ENCODE data around the gene SMURF1.
A peak's percentile ranks its signal among the peaks of the same experiment; 100 is the strongest.

SMURF1 gene

GRCh38 chr7:99120916-99121315, 23.0 kb downstream of the SMURF1 start:
- Histone ChIP-seq H3K9me3 (ENCODE audit: control insufficient read depth in 2 of 2, low read length in 2 of 2) (no peaks in the 10 kb centered on the region), H3K9ac (ENCODE audit: low read length in 2 of 2) (no peak overlapping the region), H3K27me3 (ENCODE audit: control insufficient read depth in 1 of 2, insufficient read depth in 2 of 2, low read length in 2 of 2) (no peaks in the 10 kb centered on the region), H3K27ac (ENCODE audit: low read length) (peak overlapping the region; percentile 50), H3K4me3 (ENCODE audit: low read length in 2 of 2) (no peak overlapping the region), H3K36me3 (ENCODE audit: control insufficient read depth in 2 of 2, insufficient read depth in 2 of 2, low read length in 2 of 2) (no peaks in the 10 kb centered on the region), H3K4me1 (ENCODE audit: control insufficient read depth, insufficient read depth, low read length) (peaks cover 31% of the 10 kb centered on the region)

- no peaks in the 10 kb centered on the region for H3K9me3 ChIP-seq (ENCODE audit: control insufficient read depth in 2 of 2, low read length in 2 of 2)
- H3K4me1 ChIP-seq (ENCODE audit: control insufficient read depth, insufficient read depth, low read length): peaks cover 31% of the 10 kb centered on the region
- no peaks in the 10 kb centered on the region for H3K36me3 ChIP-seq (ENCODE audit: control insufficient read depth in 2 of 2, insufficient read depth in 2 of 2, low read length in 2 of 2)
- H3K27ac ChIP-seq (ENCODE audit: low read length): peak overlapping the region; percentile 50
- H3K4me3 ChIP-seq (ENCODE audit: low read length in 2 of 2): no peak overlapping the region
- no peak overlapping the region for H3K9ac ChIP-seq (ENCODE audit: low read length in 2 of 2)
- H3K27me3 ChIP-seq (ENCODE audit: control insufficient read depth in 1 of 2, insufficient read depth in 2 of 2, low read length in 2 of 2): no peaks in the 10 kb centered on the region
Measured at GRCh38 chr7:99120501-99120900, 23.4 kb downstream of the SMURF1 start.

DNA sequence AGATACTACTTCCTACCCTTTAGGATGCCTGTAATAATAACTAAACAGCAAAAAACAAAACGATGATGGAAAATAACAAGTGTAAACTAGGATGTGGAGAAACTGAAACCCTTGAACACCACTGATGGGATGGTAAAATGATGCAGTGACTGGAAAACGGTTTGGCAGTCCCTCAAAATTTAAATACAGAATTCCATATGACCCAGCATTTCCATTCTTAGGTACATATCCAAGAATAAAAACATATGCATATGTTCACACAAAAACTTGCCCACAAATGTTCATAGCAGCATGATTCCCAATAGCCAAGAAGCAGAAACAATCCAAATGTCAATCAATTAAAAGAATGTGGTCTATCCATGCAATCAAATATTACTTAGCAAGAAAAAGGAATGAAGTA, 25.8 kb downstream of the SMURF1 start:
- no peaks in the 10 kb centered on the region for H3K36me3 ChIP-seq (ENCODE audit: control insufficient read depth in 2 of 2, insufficient read depth in 2 of 2, low read length in 2 of 2)
- H3K9ac ChIP-seq (ENCODE audit: low read length in 2 of 2): no peak overlapping the region
- peaks cover 19% of the 10 kb centered on the region for H3K4me1 ChIP-seq (ENCODE audit: control insufficient read depth, insufficient read depth, low read length)
- no peak overlapping the region for H3K4me3 ChIP-seq (ENCODE audit: low read length in 2 of 2)
- H3K27me3 ChIP-seq (ENCODE audit: control insufficient read depth in 1 of 2, insufficient read depth in 2 of 2, low read length in 2 of 2): no peaks in the 10 kb centered on the region
- H3K9me3 ChIP-seq (ENCODE audit: control insufficient read depth in 2 of 2, low read length in 2 of 2): no peaks in the 10 kb centered on the region
- no peak overlapping the region for H3K27ac ChIP-seq (ENCODE audit: low read length)

- peaks cover 0 to 3% of the 10 kb centered on the region in 2 donors for H3K36me3 ChIP-seq (ENCODE audit: control insufficient read depth in 2 of 2, insufficient read depth in 2 of 2, low read length in 2 of 2)
- H3K4me1 ChIP-seq (ENCODE audit: control insufficient read depth, insufficient read depth, low read length): peaks cover 13% of the 10 kb centered on the region
- no peak overlapping the region for H3K27ac ChIP-seq (ENCODE audit: low read length)
- no peak overlapping the region for H3K4me3 ChIP-seq (ENCODE audit: low read length in 2 of 2)
- no peaks in the 10 kb centered on the region for H3K9me3 ChIP-seq (ENCODE audit: control insufficient read depth in 2 of 2, low read length in 2 of 2)
- no peaks in the 10 kb centered on the region for H3K27me3 ChIP-seq (ENCODE audit: control insufficient read depth in 1 of 2, insufficient read depth in 2 of 2, low read length in 2 of 2)
- H3K9ac ChIP-seq (ENCODE audit: low read length in 2 of 2): no peak overlapping the region
Measured at GRCh38 chr7:99116144-99116543, 27.8 kb downstream of the SMURF1 start.

GRCh38 chr7:99115379-99115778, 28.5 kb downstream of the SMURF1 start:
- Histone ChIP-seq H3K9me3 (ENCODE audit: control insufficient read depth in 2 of 2, low read length in 2 of 2) (no peaks in the 10 kb centered on the region), H3K27ac (ENCODE audit: low read length) (no peak overlapping the region), H3K4me3 (ENCODE audit: low read length in 2 of 2) (no peak overlapping the region), H3K36me3 (ENCODE audit: control insufficient read depth in 2 of 2, insufficient read depth in 2 of 2, low read length in 2 of 2) (peaks cover 0 to 3% of the 10 kb centered on the region in 2 donors), H3K4me1 (ENCODE audit: control insufficient read depth, insufficient read depth, low read length) (peaks cover 8% of the 10 kb centered on the region), H3K9ac (ENCODE audit: low read length in 2 of 2) (no peak overlapping the region), H3K27me3 (ENCODE audit: control insufficient read depth in 1 of 2, insufficient read depth in 2 of 2, low read length in 2 of 2) (no peaks in the 10 kb centered on the region)

DNA sequence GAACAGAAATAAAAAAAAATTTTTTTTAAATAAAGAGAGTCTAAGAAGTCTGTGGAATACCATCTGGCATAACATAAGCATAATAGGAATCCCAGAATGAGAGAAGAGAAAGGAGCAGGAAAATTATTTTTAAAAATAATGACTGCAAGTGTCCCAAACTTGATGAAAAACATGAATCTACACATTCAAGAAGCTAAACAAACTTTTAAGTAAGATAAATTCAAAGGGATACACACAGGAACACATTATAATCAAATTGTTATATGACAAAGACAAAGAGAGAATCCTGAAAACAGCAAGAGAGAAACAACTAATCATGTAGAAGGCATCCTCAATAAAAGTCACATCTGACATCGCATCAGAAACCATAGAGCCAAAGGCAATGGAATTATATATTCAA, 30.9 kb downstream of the SMURF1 start:
- Histone ChIP-seq H3K36me3 (ENCODE audit: control insufficient read depth in 2 of 2, insufficient read depth in 2 of 2, low read length in 2 of 2) (peaks cover 0 to 3% of the 10 kb centered on the region in 2 donors), H3K9ac (ENCODE audit: low read length in 2 of 2) (no peak overlapping the region), H3K27ac (ENCODE audit: low read length) (no peak overlapping the region), H3K4me3 (ENCODE audit: low read length in 2 of 2) (no peak overlapping the region), H3K9me3 (ENCODE audit: control insufficient read depth in 2 of 2, low read length in 2 of 2) (no peaks in the 10 kb centered on the region), H3K27me3 (ENCODE audit: control insufficient read depth in 1 of 2, insufficient read depth in 2 of 2, low read length in 2 of 2) (no peaks in the 10 kb centered on the region), H3K4me1 (ENCODE audit: control insufficient read depth, insufficient read depth, low read length) (peaks cover 7% of the 10 kb centered on the region)

GRCh38 chr7:99112097-99112496, 31.8 kb downstream of the SMURF1 start:
- H3K36me3 ChIP-seq (ENCODE audit: control insufficient read depth in 2 of 2, insufficient read depth in 2 of 2, low read length in 2 of 2): peaks cover 0 to 3% of the 10 kb centered on the region in 2 donors
- peaks cover 7% of the 10 kb centered on the region for H3K4me1 ChIP-seq (ENCODE audit: control insufficient read depth, insufficient read depth, low read length)
- no peak overlapping the region for H3K27ac ChIP-seq (ENCODE audit: low read length)
- no peak overlapping the region for H3K4me3 ChIP-seq (ENCODE audit: low read length in 2 of 2)
- no peaks in the 10 kb centered on the region for H3K9me3 ChIP-seq (ENCODE audit: control insufficient read depth in 2 of 2, low read length in 2 of 2)
- H3K9ac ChIP-seq (ENCODE audit: low read length in 2 of 2): no peak overlapping the region
- no peaks in the 10 kb centered on the region for H3K27me3 ChIP-seq (ENCODE audit: control insufficient read depth in 1 of 2, insufficient read depth in 2 of 2, low read length in 2 of 2)

DNA sequence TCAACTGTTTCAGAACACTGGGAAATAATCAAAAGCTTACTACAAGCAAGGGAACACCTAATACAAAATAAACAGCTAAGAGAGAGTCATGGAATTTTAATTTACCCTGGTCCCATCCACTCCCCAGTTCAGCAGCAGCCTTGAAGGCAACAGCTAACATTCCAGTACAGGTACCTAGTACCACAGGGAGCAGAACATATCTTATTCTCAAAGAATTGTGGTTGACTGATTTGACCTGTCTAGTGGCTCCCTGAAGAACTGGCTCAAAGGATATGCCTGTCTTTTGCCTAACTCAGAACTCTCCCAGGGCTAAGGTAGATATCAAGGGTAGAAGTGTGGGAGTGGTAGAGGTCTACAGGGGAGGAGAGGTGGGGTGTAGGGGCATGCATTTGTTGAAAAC, 32.3 kb downstream of the SMURF1 start:
- Histone ChIP-seq H3K36me3 (ENCODE audit: control insufficient read depth in 2 of 2, insufficient read depth in 2 of 2, low read length in 2 of 2) (peaks cover 0 to 3% of the 10 kb centered on the region in 2 donors), H3K27me3 (ENCODE audit: control insufficient read depth in 1 of 2, insufficient read depth in 2 of 2, low read length in 2 of 2) (no peaks in the 10 kb centered on the region), H3K4me3 (ENCODE audit: low read length in 2 of 2) (no peak overlapping the region), H3K4me1 (ENCODE audit: control insufficient read depth, insufficient read depth, low read length) (peaks cover 7% of the 10 kb centered on the region), H3K9me3 (ENCODE audit: control insufficient read depth in 2 of 2, low read length in 2 of 2) (no peaks in the 10 kb centered on the region), H3K27ac (ENCODE audit: low read length) (no peak overlapping the region), H3K9ac (ENCODE audit: low read length in 2 of 2) (no peak overlapping the region)

DNA sequence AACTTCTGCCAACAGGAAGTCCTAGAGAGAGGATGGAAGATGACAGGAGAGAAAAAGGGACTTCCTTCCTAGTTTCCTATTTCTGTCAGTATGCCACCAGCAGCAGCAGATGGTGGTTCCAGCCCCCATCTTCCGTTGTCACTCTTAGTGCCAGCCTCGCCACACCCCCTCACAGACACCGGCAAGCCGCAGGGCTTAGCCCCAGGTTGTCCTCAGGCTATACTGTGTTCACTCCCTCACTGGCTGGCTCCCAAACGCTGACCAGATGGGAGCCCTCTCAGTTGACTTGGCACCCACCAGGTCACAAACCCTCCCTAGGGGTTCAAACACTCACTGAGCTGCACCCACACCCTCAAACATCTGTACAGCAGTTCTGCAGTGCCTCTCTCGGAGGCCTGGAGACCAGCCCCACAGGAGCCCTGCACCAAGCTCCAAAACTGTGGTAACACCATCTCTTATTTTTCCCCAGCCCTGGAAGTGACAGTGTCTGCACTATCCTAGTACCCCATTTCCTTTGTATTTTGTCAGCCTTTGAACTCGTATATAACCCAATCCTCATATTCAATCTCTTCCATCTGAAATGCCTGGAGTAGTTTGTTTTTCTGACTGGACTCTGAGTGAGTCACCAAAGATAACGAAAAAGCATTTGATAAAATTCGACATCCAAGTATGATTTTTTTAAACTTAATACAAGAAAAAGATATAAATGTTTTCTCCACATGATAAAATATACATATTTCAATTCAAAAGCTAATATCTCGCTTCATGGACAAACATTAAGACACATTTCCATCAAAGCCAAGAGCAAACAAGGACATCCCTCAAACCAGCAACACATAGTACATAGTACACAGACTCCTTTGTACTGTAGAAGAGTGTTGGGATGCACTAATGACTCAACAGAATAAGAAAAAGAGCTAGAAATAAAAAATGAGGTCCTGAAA, 34.5 kb downstream of the SMURF1 start:
- H3K27me3 ChIP-seq (ENCODE audit: control insufficient read depth in 1 of 2, insufficient read depth in 2 of 2, low read length in 2 of 2): no peaks in the 10 kb centered on the region
- no peaks in the 10 kb centered on the region for H3K9me3 ChIP-seq (ENCODE audit: control insufficient read depth in 2 of 2, low read length in 2 of 2)
- H3K27ac ChIP-seq (ENCODE audit: low read length): no peak overlapping the region
- peaks cover 7% of the 10 kb centered on the region for H3K4me1 ChIP-seq (ENCODE audit: control insufficient read depth, insufficient read depth, low read length)
- H3K9ac ChIP-seq (ENCODE audit: low read length in 2 of 2): no peak overlapping the region
- H3K4me3 ChIP-seq (ENCODE audit: low read length in 2 of 2): no peak overlapping the region
- H3K36me3 ChIP-seq (ENCODE audit: control insufficient read depth in 2 of 2, insufficient read depth in 2 of 2, low read length in 2 of 2): peaks cover 0 to 3% of the 10 kb centered on the region in 2 donors

DNA sequence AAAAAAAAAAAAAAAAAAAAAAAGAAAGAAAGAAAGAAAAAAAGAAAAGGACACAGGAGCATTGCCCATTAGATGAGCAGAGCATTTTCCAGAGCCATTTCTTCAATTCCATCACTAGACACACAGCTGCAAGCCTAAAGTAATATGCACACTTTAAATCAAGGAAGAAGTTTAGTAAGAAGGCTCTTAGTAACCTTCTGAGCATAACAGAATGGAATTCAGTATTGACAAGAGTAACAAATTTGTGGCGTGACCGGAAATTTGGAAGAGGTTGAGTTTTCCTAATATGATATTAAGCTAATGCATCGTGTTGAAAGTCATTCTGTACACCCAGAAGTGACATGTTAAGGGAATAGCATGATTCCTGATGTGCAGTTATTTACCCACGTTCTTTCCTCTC, 35.3 kb downstream of the SMURF1 start:
- H3K4me1 ChIP-seq (ENCODE audit: control insufficient read depth, insufficient read depth, low read length): peaks cover 7% of the 10 kb centered on the region
- H3K9ac ChIP-seq (ENCODE audit: low read length in 2 of 2): no peak overlapping the region
- no peaks in the 10 kb centered on the region for H3K9me3 ChIP-seq (ENCODE audit: control insufficient read depth in 2 of 2, low read length in 2 of 2)
- peaks cover 0 to 3% of the 10 kb centered on the region in 2 donors for H3K36me3 ChIP-seq (ENCODE audit: control insufficient read depth in 2 of 2, insufficient read depth in 2 of 2, low read length in 2 of 2)
- no peak overlapping the region for H3K4me3 ChIP-seq (ENCODE audit: low read length in 2 of 2)
- H3K27me3 ChIP-seq (ENCODE audit: control insufficient read depth in 1 of 2, insufficient read depth in 2 of 2, low read length in 2 of 2): no peaks in the 10 kb centered on the region
- H3K27ac ChIP-seq (ENCODE audit: low read length): no peak overlapping the region

DNA sequence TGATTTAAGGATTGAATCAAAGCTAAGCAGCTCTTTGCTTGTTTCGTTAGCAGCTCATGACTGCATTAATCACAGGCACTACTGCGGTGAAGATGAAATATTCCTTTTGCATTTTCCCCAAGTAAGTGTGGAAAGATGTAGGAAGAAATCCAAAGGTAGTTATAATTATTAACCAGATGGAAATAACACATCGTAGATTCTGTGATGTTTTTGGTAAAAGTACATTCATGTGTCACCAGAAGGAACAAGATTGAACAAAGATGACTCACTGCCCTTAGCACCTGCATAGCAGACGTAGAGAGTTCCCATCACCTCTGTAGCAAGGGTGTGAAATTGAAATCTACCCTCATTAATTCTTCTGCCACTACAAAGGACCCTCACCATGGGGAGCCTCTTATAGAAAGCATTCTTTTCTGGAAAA, 37.1 kb downstream of the SMURF1 start:
- peaks cover 7% of the 10 kb centered on the region for H3K4me1 ChIP-seq (ENCODE audit: control insufficient read depth, insufficient read depth, low read length)
- H3K36me3 ChIP-seq (ENCODE audit: control insufficient read depth in 2 of 2, insufficient read depth in 2 of 2, low read length in 2 of 2): no peaks in the 10 kb centered on the region
- no peaks in the 10 kb centered on the region for H3K9me3 ChIP-seq (ENCODE audit: control insufficient read depth in 2 of 2, low read length in 2 of 2)
- H3K27ac ChIP-seq (ENCODE audit: low read length): no peak overlapping the region
- no peak overlapping the region for H3K9ac ChIP-seq (ENCODE audit: low read length in 2 of 2)
- no peak overlapping the region for H3K4me3 ChIP-seq (ENCODE audit: low read length in 2 of 2)
- no peaks in the 10 kb centered on the region for H3K27me3 ChIP-seq (ENCODE audit: control insufficient read depth in 1 of 2, insufficient read depth in 2 of 2, low read length in 2 of 2)
